Suprapubic skin (tissue), 4 donors: ENCODE data around the gene CLEC4M.

Experiments
- CTCF ChIP-seq, 2 donors: fragments of 200-600 bp in 1 of 2; fragments of 450-650 bp in 1 of 2; sonication (generic) in 1 of 2; IDR thresholded peaks; one replicate each; pipeline ENCODE4 v1.5.1; 2016 to 2019; ENCODE audit warnings: antibody characterized with exemption in 2 of 2, mild to moderate bottlenecking in 1 of 2, moderate library complexity in 1 of 2
- POLR2A ChIP-seq, 2 donors: fragments of 450-650 bp; IDR thresholded peaks; one replicate each; pipeline ENCODE4 v1.6.1; 2017; ENCODE audit warnings: antibody characterized with exemption in 2 of 2, mild to moderate bottlenecking in 2 of 2, moderate library complexity in 2 of 2
- POLR2AphosphoS5 ChIP-seq, 3 donors: sonication (generic); formaldehyde crosslinking; IDR thresholded peaks; one replicate each; pipeline ENCODE4 v1.6.1; 2017; ENCODE audit warnings: antibody characterized with exemption in 3 of 3

GRCh38 chr19:7818806-7819205 is 55.8 kb downstream of the CLEC4M start:
- no peak for TF ChIP-seq CTCF (IDR thresholded peaks at IDR 0.05)
- no peak for TF ChIP-seq POLR2A (IDR thresholded peaks at IDR 0.05)
- TF ChIP-seq POLR2AphosphoS5 (IDR thresholded peaks at IDR 0.05), result no peak
